Fibroblast of skin of abdomen (primary cell): ENCODE data around the gene ANK2.
"Not testable (repeated sequence)": the region's sequence is repeated elsewhere in the genome, so short reads cannot be mapped to it uniquely, and the experiment has no call there.

Experiments used
- DNase-seq: peaks from one replicate; pipeline ENCODE4 v3.0.0-alpha.2; 2013

Gene ANK2

GRCh38 chr4:113221990-113222389, 172.5 kb downstream of the ANK2 start:
- DNase-seq: peak; percentile 51

- peak; percentile 46 for DNase-seq
Observed at GRCh38 chr4:113222471-113222870, 173.0 kb downstream of the ANK2 start.

GRCh38 chr4:113223001-113223400, 173.5 kb downstream of the ANK2 start:
- peak; percentile 29 for DNase-seq

GRCh38 chr4:113232194-113232593, 182.7 kb downstream of the ANK2 start:
- DNase-seq: peak; percentile 58

GRCh38 chr4:113236916-113237315, 187.5 kb downstream of the ANK2 start:
- DNase-seq: no peak

- no peak for DNase-seq
Observed at GRCh38 chr4:113243312-113243711, 193.9 kb downstream of the ANK2 start.

GRCh38 chr4:113244747-113245146, 195.3 kb downstream of the ANK2 start:
- not testable (repeated sequence) for DNase-seq

GRCh38 chr4:113248320-113248719, 198.9 kb downstream of the ANK2 start:
- DNase-seq: no peak

GRCh38 chr4:113255628-113256027, 206.2 kb downstream of the ANK2 start:
- DNase-seq: no peak

GRCh38 chr4:113256946-113257345, 207.5 kb downstream of the ANK2 start:
- peak; percentile 86 for DNase-seq

- DNase-seq: no peak
Observed at GRCh38 chr4:113260688-113261087, 211.2 kb downstream of the ANK2 start.

- no peak for DNase-seq
Observed at GRCh38 chr4:113263274-113263673, 213.8 kb downstream of the ANK2 start.

GRCh38 chr4:113270520-113271319, 221.3 kb downstream of the ANK2 start:
- DNase-seq: no peak

GRCh38 chr4:113272523-113272922, 223.1 kb downstream of the ANK2 start:
- DNase-seq: no peak

- DNase-seq: no peak
Observed at GRCh38 chr4:113273721-113274220, 224.3 kb downstream of the ANK2 start.

GRCh38 chr4:113276464-113277170, 227.2 kb downstream of the ANK2 start:
- peak; percentile 58 for DNase-seq

GRCh38 chr4:113278324-113278934, 229.0 kb downstream of the ANK2 start:
- peak; percentile 79 for DNase-seq

GRCh38 chr4:113285501-113285900, 236.0 kb downstream of the ANK2 start:
- no peak for DNase-seq

- no peak for DNase-seq
Observed at GRCh38 chr4:113288257-113288656, 238.8 kb downstream of the ANK2 start.

GRCh38 chr4:113288696-113289095, 239.2 kb downstream of the ANK2 start:
- peak; percentile 85 for DNase-seq

- peak; percentile 79 for DNase-seq
Observed at GRCh38 chr4:113289766-113290165, 240.3 kb downstream of the ANK2 start.

GRCh38 chr4:113290666-113291065, 241.2 kb downstream of the ANK2 start:
- no peak for DNase-seq

- DNase-seq: peak; percentile 75
Observed at GRCh38 chr4:113292371-113293042, 243.1 kb downstream of the ANK2 start.
